ENCODE data around the gene DUOXA1. TPM values are rescaled to one million over a fixed set of nuclear protein-coding genes. Genes with fewer than 3 reads are reported as not detected.

The DUOXA1 gene
- total and polyA plus RNA-seq, 2 donors (not counting 1 experiment from before 2014, with no cell fraction given): 0.03 to 0.74 TPM

DNA sequence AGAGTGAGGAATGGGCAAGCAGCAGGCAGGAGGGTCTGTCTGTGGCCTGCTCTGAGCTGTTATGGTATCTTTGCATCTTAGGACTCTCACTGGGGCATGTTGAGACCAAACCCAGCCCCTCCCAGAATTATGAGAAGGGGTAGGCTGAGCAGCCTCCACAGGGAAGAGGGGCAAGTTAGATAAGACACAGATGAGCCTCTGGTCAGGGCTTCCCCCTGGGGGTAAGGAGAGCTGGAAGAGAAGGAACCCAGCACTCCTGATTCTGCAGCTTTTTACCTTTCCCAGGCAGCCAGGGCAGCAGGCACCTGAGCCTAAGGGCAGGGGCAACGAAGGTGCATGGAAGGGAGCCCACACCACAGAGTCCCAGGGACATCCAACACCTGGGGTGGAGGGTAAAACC lies 19.4 kb upstream of the DUOXA1 start:
- WGBS (ENCODE audit: insufficient coverage): no CpG with 5 or more reads among the region's 1 CpG
- H3K4me2 ChIP-seq (replicated peaks; ENCODE audit: low read depth, low read length, poor library complexity, severe bottlenecking): no peak overlapping the region
- Mint-ChIP-seq H3K27ac (no peak overlapping the region), H3K4me1 (no peaks in the 10 kb centered on the region), H3K9me3 (ENCODE audit: insufficient read depth) (no peaks in the 10 kb centered on the region), H3K4me3 (no peak overlapping the region), H3K27me3 (no peaks in the 10 kb centered on the region)
- no peak overlapping the region for H2AFZ ChIP-seq (ENCODE audit: insufficient read depth, low read depth, low read length, poor library complexity, severe bottlenecking)
- no peak overlapping the region for H3K9ac ChIP-seq (ENCODE audit: low read length)
- no peak for ATAC-seq (ENCODE audit: low read depth)
- no peaks in the 10 kb centered on the region for H3K27me3 ChIP-seq (replicated peaks in 1 of 4; ENCODE audit: control extremely low read depth in 1 of 4, control insufficient read depth in 3 of 4, insufficient read depth in 4 of 4, low read length in 3 of 4)
- ChIA-PET CTCF (no interaction called here), POLR2A (no interaction called here)
- H4K20me1 ChIP-seq (ENCODE audit: control insufficient read depth, insufficient read depth, low read length, poor library complexity, severe bottlenecking): no peaks in the 10 kb centered on the region
- no peak overlapping the region for H3K4me3 ChIP-seq (ENCODE audit: control extremely low read depth in 1 of 5, extremely low read depth in 1 of 5, insufficient read depth in 1 of 5, low read depth in 2 of 5, low read length in 4 of 5)
- H3K36me3 ChIP-seq (replicated peaks in 1 of 2; ENCODE audit: control extremely low read depth in 1 of 2, control insufficient read depth in 1 of 2, extremely low read depth in 1 of 2, insufficient read depth in 2 of 2, low read length in 1 of 2): no peaks in the 10 kb centered on the region
- TF ChIP-seq, protein P1, sequence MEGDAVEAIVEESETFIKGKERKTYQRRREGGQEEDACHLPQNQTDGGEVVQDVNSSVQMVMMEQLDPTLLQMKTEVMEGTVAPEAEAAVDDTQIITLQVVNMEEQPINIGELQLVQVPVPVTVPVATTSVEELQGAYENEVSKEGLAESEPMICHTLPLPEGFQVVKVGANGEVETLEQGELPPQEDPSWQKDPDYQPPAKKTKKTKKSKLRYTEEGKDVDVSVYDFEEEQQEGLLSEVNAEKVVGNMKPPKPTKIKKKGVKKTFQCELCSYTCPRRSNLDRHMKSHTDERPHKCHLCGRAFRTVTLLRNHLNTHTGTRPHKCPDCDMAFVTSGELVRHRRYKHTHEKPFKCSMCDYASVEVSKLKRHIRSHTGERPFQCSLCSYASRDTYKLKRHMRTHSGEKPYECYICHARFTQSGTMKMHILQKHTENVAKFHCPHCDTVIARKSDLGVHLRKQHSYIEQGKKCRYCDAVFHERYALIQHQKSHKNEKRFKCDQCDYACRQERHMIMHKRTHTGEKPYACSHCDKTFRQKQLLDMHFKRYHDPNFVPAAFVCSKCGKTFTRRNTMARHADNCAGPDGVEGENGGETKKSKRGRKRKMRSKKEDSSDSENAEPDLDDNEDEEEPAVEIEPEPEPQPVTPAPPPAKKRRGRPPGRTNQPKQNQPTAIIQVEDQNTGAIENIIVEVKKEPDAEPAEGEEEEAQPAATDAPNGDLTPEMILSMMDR (IDR thresholded peaks at IDR 0.05): no peak
- no peak for TF ChIP-seq EZH2 (IDR thresholded peaks at IDR 0.05; ENCODE audit: borderline replicate concordance, insufficient read depth, low read depth, low read length, poor library complexity, severe bottlenecking)
- DNase-seq: no peak
- intact Hi-C loops (cut with micrococcal nuclease): no loop called here
- no peak overlapping the region for H3K27ac ChIP-seq (ENCODE audit: low read length in 2 of 2)
- H3K79me2 ChIP-seq (ENCODE audit: control insufficient read depth, insufficient read depth, low read length): no peaks in the 10 kb centered on the region
- H3K4me1 ChIP-seq (ENCODE audit: control insufficient read depth in 2 of 2, insufficient read depth in 2 of 2, low read length in 2 of 2): no peaks in the 10 kb centered on the region
- H3K9me3 ChIP-seq (ENCODE audit: control extremely low read depth in 1 of 3, control insufficient read depth in 2 of 3, insufficient read depth in 1 of 3, low read length in 2 of 3): no peaks in the 10 kb centered on the region

DNA sequence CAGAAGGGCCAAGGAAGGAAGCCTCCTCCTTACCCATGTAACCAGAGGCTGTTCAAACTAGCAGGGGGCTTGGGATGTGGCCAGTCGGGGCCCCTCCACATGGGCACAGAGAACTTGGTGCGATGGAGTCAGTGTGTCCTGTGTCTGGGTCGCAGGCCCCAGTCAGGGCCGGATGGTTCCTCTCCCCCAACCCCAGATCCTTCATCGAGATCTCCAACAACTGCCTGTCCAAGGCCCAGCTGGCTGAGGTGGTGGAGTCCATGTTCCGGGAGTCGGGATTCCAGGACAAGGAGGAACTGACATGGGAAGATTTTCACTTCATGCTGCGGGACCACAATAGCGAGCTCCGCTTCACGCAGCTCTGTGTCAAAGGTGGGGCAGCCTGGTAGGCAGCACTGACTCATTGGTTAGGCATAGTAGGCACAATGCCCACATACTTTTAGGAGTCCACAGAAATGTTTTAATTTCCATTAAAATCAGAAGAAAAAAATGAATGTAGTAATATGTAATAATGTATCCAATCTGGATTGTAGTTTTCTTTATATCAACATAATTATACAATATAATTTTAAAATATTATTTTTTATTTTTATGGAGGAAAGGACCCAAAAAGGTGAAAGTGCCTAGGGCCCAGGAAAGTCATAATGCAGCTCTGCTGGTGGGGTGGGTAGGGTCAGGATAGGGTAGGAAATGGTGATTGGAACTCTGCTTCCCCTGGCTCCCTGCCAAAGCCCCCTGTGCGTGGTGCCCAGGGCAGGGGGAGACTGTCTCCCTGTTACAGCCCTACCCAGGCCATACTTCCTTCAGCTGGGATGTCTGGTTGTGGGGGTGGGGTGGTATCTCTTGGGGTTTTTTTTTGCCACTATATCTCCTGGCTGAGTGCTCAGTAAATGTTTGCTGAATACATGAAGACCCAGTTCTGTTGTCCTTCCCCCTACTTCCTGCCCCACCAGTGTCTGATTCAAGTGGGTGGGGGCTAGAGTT lies 18.7 kb upstream of the DUOXA1 start:
- no peak overlapping the region for H3K27ac Mint-ChIP-seq
- H3K4me1 Mint-ChIP-seq: no peaks in the 10 kb centered on the region
- POLR2A ChIA-PET: no interaction called here
- no peak overlapping the region for H3K4me2 ChIP-seq (replicated peaks; ENCODE audit: low read depth, low read length, poor library complexity, severe bottlenecking)
- intact Hi-C loops (cut with micrococcal nuclease): no loop called here
- ATAC-seq (ENCODE audit: low read depth): no peak
- no peaks in the 10 kb centered on the region for H3K4me1 ChIP-seq (ENCODE audit: control insufficient read depth in 2 of 2, insufficient read depth in 2 of 2, low read length in 2 of 2)
- H3K9me3 ChIP-seq (ENCODE audit: control extremely low read depth in 1 of 3, control insufficient read depth in 2 of 3, insufficient read depth in 1 of 3, low read length in 2 of 3): no peaks in the 10 kb centered on the region
- no peak overlapping the region for H3K27ac ChIP-seq (ENCODE audit: low read length in 2 of 2)
- H3K27me3 Mint-ChIP-seq: no peaks in the 10 kb centered on the region
- H2AFZ ChIP-seq (ENCODE audit: insufficient read depth, low read depth, low read length, poor library complexity, severe bottlenecking): no peak overlapping the region
- H4K20me1 ChIP-seq (ENCODE audit: control insufficient read depth, insufficient read depth, low read length, poor library complexity, severe bottlenecking): no peaks in the 10 kb centered on the region
- H3K4me3 Mint-ChIP-seq: no peak overlapping the region
- no peak for TF ChIP-seq EZH2 (IDR thresholded peaks at IDR 0.05; ENCODE audit: borderline replicate concordance, insufficient read depth, low read depth, low read length, poor library complexity, severe bottlenecking)
- TF ChIP-seq, protein P1 (IDR thresholded peaks at IDR 0.05): no peak
- CTCF ChIA-PET: no interaction called here
- no peaks in the 10 kb centered on the region for H3K36me3 ChIP-seq (replicated peaks in 1 of 2; ENCODE audit: control extremely low read depth in 1 of 2, control insufficient read depth in 1 of 2, extremely low read depth in 1 of 2, insufficient read depth in 2 of 2, low read length in 1 of 2)
- H3K9me3 Mint-ChIP-seq (ENCODE audit: insufficient read depth): no peaks in the 10 kb centered on the region
- H3K27me3 ChIP-seq (replicated peaks in 1 of 4; ENCODE audit: control extremely low read depth in 1 of 4, control insufficient read depth in 3 of 4, insufficient read depth in 4 of 4, low read length in 3 of 4): no peaks in the 10 kb centered on the region
- H3K4me3 ChIP-seq (ENCODE audit: control extremely low read depth in 1 of 5, extremely low read depth in 1 of 5, insufficient read depth in 1 of 5, low read depth in 2 of 5, low read length in 4 of 5): no peak overlapping the region
- 100% methylated on average over 9 of the region's 12 CpGs for WGBS (ENCODE audit: insufficient coverage)
- H3K9ac ChIP-seq (ENCODE audit: low read length): no peak overlapping the region
- H3K79me2 ChIP-seq (ENCODE audit: control insufficient read depth, insufficient read depth, low read length): no peaks in the 10 kb centered on the region
- no peak for DNase-seq
